ENCODE results near the gene ZBTB2. TPM values are rescaled to one million over a fixed set of nuclear protein-coding genes. Genes with fewer than 3 reads are reported as not detected.

Gene ZBTB2
- polyA plus RNA-seq, 1 of the 3 experiments (the other 2 are of a cell fraction) = 6.7 TPM

GRCh38 chr6:151350442-151351145 lies 40.8 kb downstream of the ZBTB2 start:
- POLR2A ChIA-PET = no interaction called here
- H3K36me3 ChIP-seq (replicated peaks in 1 of 2; ENCODE audit: control insufficient read depth in 1 of 2, insufficient read depth in 2 of 2, low read length in 1 of 2) = peaks cover under 1 to 17% of the 10 kb centered on the region in 2 experiments
- H3K4me3 ChIP-seq (ENCODE audit: low read depth in 2 of 2, low read length in 1 of 2) = no peak overlapping the region
- H3K27ac ChIP-seq (ENCODE audit: low read depth in 2 of 2, low read length in 1 of 2) = no peak overlapping the region
- H2AFZ ChIP-seq (ENCODE audit: low read depth) = no peak overlapping the region
- CTCF ChIA-PET = interaction anchor here (1.5 to 1.7 kb wide), 3 partner anchors 26 to 459 kb away, joined by 5 to 7 read pairs (median 5); no protein-coding TSS in a partner anchor
- no peak overlapping the region for H3K4me2 ChIP-seq
- H3K9ac ChIP-seq = no peak overlapping the region
- WGBS (ENCODE audit: low lambda C conversion rate) = 94% methylated on average over 20 of the region's 20 CpGs
- TF ChIP-seq MAX (IDR thresholded peaks at IDR 0.05; ENCODE audit: low read depth) (no peak), YY1 (IDR thresholded peaks at IDR 0.05; ENCODE audit: low read depth) (no peak), MEF2A (IDR thresholded peaks at IDR 0.05; ENCODE audit: borderline replicate concordance, low read depth) (no peak), USF1 (IDR thresholded peaks at IDR 0.05; ENCODE audit: borderline replicate concordance, low read depth) (no peak), ZBTB33 (IDR thresholded peaks at IDR 0.05; ENCODE audit: borderline replicate concordance, low read depth) (no peak), RXRA (IDR thresholded peaks at IDR 0.05; ENCODE audit: borderline replicate concordance, low read depth) (no peak), CHD2 (IDR thresholded peaks at IDR 0.05; ENCODE audit: low read length, partially characterized antibody) (no peak), GABPA (IDR thresholded peaks at IDR 0.05; ENCODE audit: low read depth) (no peak), MXI1 (IDR thresholded peaks at IDR 0.05; ENCODE audit: low read depth, low read length) (no peak), FOXM1 (IDR thresholded peaks at IDR 0.05; ENCODE audit: low read depth) (no peak), TEAD4 (IDR thresholded peaks at IDR 0.05; ENCODE audit: borderline replicate concordance, insufficient read depth) (no peak), SMC3 (IDR thresholded peaks at IDR 0.05; ENCODE audit: low read depth, low read length) (no peak), REST (IDR thresholded peaks at IDR 0.05; ENCODE audit: low read depth, low read length) (no peak), CTCF (IDR thresholded peaks at IDR 0.05) (no peak), ELF1 (IDR thresholded peaks at IDR 0.05) (no peak)
- H3K9me2 ChIP-seq = no peaks in the 10 kb centered on the region
- H4K20me1 ChIP-seq (ENCODE audit: insufficient read depth) = no peaks in the 10 kb centered on the region
- peaks cover 4% of the 10 kb centered on the region for H3F3A ChIP-seq (replicated peaks; ENCODE audit: insufficient read depth)
- no peaks in the 10 kb centered on the region for H3K4me1 ChIP-seq (ENCODE audit: control insufficient read depth in 1 of 2, insufficient read depth in 2 of 2, low read depth in 1 of 2, low read length in 1 of 2)
- no peaks in the 10 kb centered on the region for H3K27me3 ChIP-seq (ENCODE audit: insufficient read depth)
- H3K79me2 ChIP-seq (ENCODE audit: insufficient read depth) = peaks cover 24% of the 10 kb centered on the region
- no peaks in the 10 kb centered on the region for H3K9me3 ChIP-seq
- DNase-seq = no peak

All from SK-N-SH (cell line).